HG02973 (cell line): Measurements from ENCODE around the gene SETD2.
"Not testable (repeated sequence)": the region's sequence is repeated elsewhere in the genome, so short reads cannot be mapped to it uniquely, and the experiment has no call there.

Experiments
- ATAC-seq: cut with Tn5 transposase; IDR thresholded peaks from one replicate; pipeline ENCODE4 v1.9.1; 2021; ENCODE audit warnings: moderate library complexity; ENCODE audit not compliant: unreplicated experiment

Gene SETD2

GRCh38 chr3:47149339-47149933 is 14.5 kb downstream of the SETD2 start:
- no peak for ATAC-seq

- ATAC-seq, result no peak
Measured at GRCh38 chr3:47145272-47145671, 18.6 kb downstream of the SETD2 start.

GRCh38 chr3:47143068-47143467 is 20.8 kb downstream of the SETD2 start:
- ATAC-seq, result no peak

GRCh38 chr3:47142536-47142935 is 21.4 kb downstream of the SETD2 start:
- not testable (repeated sequence) for ATAC-seq

GRCh38 chr3:47140973-47141461 is 22.9 kb downstream of the SETD2 start:
- peak; percentile 86 for ATAC-seq

- not testable (repeated sequence) for ATAC-seq
Measured at GRCh38 chr3:47140553-47140952, 23.4 kb downstream of the SETD2 start.

- ATAC-seq, result no peak
Measured at GRCh38 chr3:47134311-47134710, 29.6 kb downstream of the SETD2 start.

- ATAC-seq, result no peak
Measured at GRCh38 chr3:47133641-47134040, 30.3 kb downstream of the SETD2 start.

GRCh38 chr3:47130557-47130956 is 33.4 kb downstream of the SETD2 start:
- ATAC-seq, result no peak

GRCh38 chr3:47128137-47128536 is 35.8 kb downstream of the SETD2 start:
- ATAC-seq, result no peak

GRCh38 chr3:47123857-47124256 is 40.1 kb downstream of the SETD2 start:
- no peak for ATAC-seq

- no peak for ATAC-seq
Measured at GRCh38 chr3:47121409-47121808, 42.5 kb downstream of the SETD2 start.

GRCh38 chr3:47120138-47120537 is 43.8 kb downstream of the SETD2 start:
- ATAC-seq, result no peak

- not testable (repeated sequence) for ATAC-seq
Measured at GRCh38 chr3:47119387-47119786, 44.5 kb downstream of the SETD2 start.

GRCh38 chr3:47117807-47118364 is 46.0 kb downstream of the SETD2 start:
- no peak for ATAC-seq

- ATAC-seq, result not testable (repeated sequence)
Measured at GRCh38 chr3:47115524-47115923, 48.4 kb downstream of the SETD2 start.

GRCh38 chr3:47113669-47114365 is 50.1 kb downstream of the SETD2 start:
- ATAC-seq, result no peak

GRCh38 chr3:47112997-47113396 is 50.9 kb downstream of the SETD2 start:
- no peak for ATAC-seq

GRCh38 chr3:47109393-47109792 is 54.5 kb downstream of the SETD2 start:
- no peak for ATAC-seq

GRCh38 chr3:47108546-47108945 is 55.4 kb downstream of the SETD2 start:
- no peak for ATAC-seq

GRCh38 chr3:47104259-47104658 is 59.7 kb downstream of the SETD2 start:
- no peak for ATAC-seq

- no peak for ATAC-seq
Measured at GRCh38 chr3:47103619-47104018, 60.3 kb downstream of the SETD2 start.
